Smooth muscle cell (in vitro differentiated cells): ENCODE data around the gene SPC24. TPM values are rescaled to one million over a fixed set of nuclear protein-coding genes. Genes with fewer than 3 reads are reported as not detected.

Source experiments
- DNase-seq: peaks from one replicate; lab custom pipeline; 2025; ENCODE audit not compliant: unreplicated experiment; lab: John Stamatoyannopoulos, UW
- H2AFZ ChIP-seq: fragments of 200-600 bp; sonication (generic); 2 replicates; pipeline ENCODE4 v1.6.0; 2016; ENCODE audit warnings: antibody characterized with exemption, low read depth, mild to moderate bottlenecking
- H3F3A ChIP-seq: fragments of 200-600 bp; sonication (generic); 2 replicates; pipeline ENCODE4 v1.6.0; 2017; ENCODE audit warnings: antibody characterized with exemption, low read depth
- H3K27ac ChIP-seq: fragments of 200-600 bp; sonication (generic); 2 replicates; pipeline ENCODE4 v1.5.1; 2016; ENCODE audit warnings: low read depth, mild to moderate bottlenecking
- H3K27me3 ChIP-seq: fragments of 200-600 bp; sonication (generic); 2 replicates; pipeline ENCODE4 v1.6.1; 2016; ENCODE audit warnings: low read depth, mild to moderate bottlenecking
- H3K36me3 ChIP-seq: fragments of 200-600 bp; sonication (generic); 2 replicates; pipeline ENCODE4 v1.5.1; 2016; ENCODE audit warnings: low read depth
- H3K4me1 ChIP-seq: fragments of 200-600 bp; sonication (generic); 2 replicates; pipeline ENCODE4 v1.5.1; 2016; ENCODE audit warnings: low read depth
- H3K4me2 ChIP-seq: fragments of 200-600 bp; sonication (generic); 2 replicates; pipeline ENCODE4 v1.6.0; 2016; ENCODE audit warnings: mild to moderate bottlenecking
- H3K4me3 ChIP-seq: fragments of 200-600 bp; sonication (generic); 2 replicates; pipeline ENCODE4 v1.5.1; 2016; ENCODE audit warnings: mild to moderate bottlenecking
- H3K79me2 ChIP-seq: fragments of 200-600 bp; sonication (generic); 2 replicates; pipeline ENCODE4 v1.6.0; 2016; ENCODE audit warnings: low read depth, mild to moderate bottlenecking
- H3K9ac ChIP-seq: fragments of 200-600 bp; sonication (generic); 2 replicates; pipeline ENCODE4 v1.6.0; 2016; ENCODE audit warnings: low read depth
- H3K9me3 ChIP-seq: fragments of 200-600 bp; sonication (generic); replicated peaks from 2 replicates; pipeline ENCODE4 v1.5.1; 2016; ENCODE audit warnings: low read depth
- H4K20me1 ChIP-seq: fragments of 200-600 bp; sonication (generic); 2 replicates; pipeline ENCODE4 v1.6.0; 2016; ENCODE audit warnings: low read depth
- CTCF ChIP-seq: fragments of 200-600 bp; sonication (generic); IDR thresholded peaks from 2 replicates; pipeline ENCODE4 v1.5.1; 2017; ENCODE audit warnings: borderline replicate concordance, mild to moderate bottlenecking, antibody characterized with exemption; ENCODE audit not compliant: insufficient read depth, poor library complexity, severe bottlenecking
- WGBS: methylation state at CpG from one replicate; pipeline ENCODE4 v1.1.7; 2016; ENCODE audit warnings: low lambda C conversion rate; 5-methylcytosine and 5-hydroxymethylcytosine counted together
- microRNA-seq: library from miRNA; unstranded; fragments of <30 nt; microRNA quantifications from one replicate; pipeline ENCODE4, GENCODE V29; 2016; ENCODE audit warnings: borderline number of aligned reads
- polyA plus RNA-seq: library from polyadenylated mRNA; unstranded; fragments of >200 nt; fragmentation: Nextera tagmentation; extraction: Ambion mirVana; gene quantifications from 2 replicates; pipeline ENCODE4 v1.2.1, GENCODE V29; 2016
- total RNA-seq: library from RNA; depleted of rRNA; stranded (reverse); fragments of >200 nt; gene quantifications from 2 replicates; pipeline ENCODE4 v1.2.3, GENCODE V29; 2014

The SPC24 gene
- total and polyA plus RNA-seq, 2 experiments from 2014 or later: 7.6 to 9.7 TPM

GRCh38 chr19:11096210-11096841 is 59.3 kb downstream of the SPC24 start:
- DNase-seq: no peak

More at GRCh38 chr19:11096210-11096841, 59.3 kb downstream of the SPC24 start:
- peaks cover 7% of the 10 kb centered on the region for H3F3A ChIP-seq
- H3K4me2 ChIP-seq: no peak overlapping the region
- no peak overlapping the region for H3K9ac ChIP-seq
- peaks cover 99% of the 10 kb centered on the region for H3K79me2 ChIP-seq
- H3K9me3 ChIP-seq: no peaks in the 10 kb centered on the region
- peaks cover 9% of the 10 kb centered on the region for H3K36me3 ChIP-seq
- no peak for TF ChIP-seq CTCF
- H4K20me1 ChIP-seq: peaks cover 100% of the 10 kb centered on the region
- no peaks in the 10 kb centered on the region for H3K27me3 ChIP-seq
- peaks cover 6% of the 10 kb centered on the region for H3K4me1 ChIP-seq
- H3K4me3 ChIP-seq: no peak overlapping the region
- WGBS: 90% methylated on average over 10 of the region's 10 CpGs
- H3K27ac ChIP-seq: peak overlapping the region; percentile 98
- H2AFZ ChIP-seq: no peak overlapping the region

Small RNAs within 50 kb of the gene (microRNA-seq; reads per million reads assigned to microRNA genes)
- 2.9 reads per million for gene MIR6886

Other genes starting within 250 kb of the SPC24 start
- 89.3 and 106 TPM in 2 replicates for gene YIPF2, start 227.1 kb downstream of the SPC24 start, total RNA-seq
- 89.8 and 90.6 TPM in 2 replicates for gene YIPF2, start 227.1 kb downstream of the SPC24 start, polyA plus RNA-seq
- 14.7 and 16.8 TPM in 2 replicates for gene TIMM29, start 227.0 kb downstream of the SPC24 start, total RNA-seq
- gene TIMM29, start 227.0 kb downstream of the SPC24 start, polyA plus RNA-seq: 14.9 and 25.8 TPM in 2 replicates
- 39.0 and 59.6 TPM in 2 replicates for gene SMARCA4, start 194.8 kb downstream of the SPC24 start, total RNA-seq
- 100 and 120 TPM in 2 replicates for gene SMARCA4, start 194.8 kb downstream of the SPC24 start, polyA plus RNA-seq
- gene LDLR, start 66.3 kb downstream of the SPC24 start, total RNA-seq: 115 and 138 TPM in 2 replicates
- 136 and 164 TPM in 2 replicates for gene LDLR, start 66.3 kb downstream of the SPC24 start, polyA plus RNA-seq
- gene KANK2, start 41.8 kb upstream of the SPC24 start, total RNA-seq: 28.1 and 44.1 TPM in 2 replicates
- 31.9 and 32.0 TPM in 2 replicates for gene KANK2, start 41.8 kb upstream of the SPC24 start, polyA plus RNA-seq
- gene ANGPTL8, start 83.8 kb upstream of the SPC24 start, total RNA-seq: 0.54 TPM in 1 of 2 replicates, not detected in the other
- gene ANGPTL8, start 83.8 kb upstream of the SPC24 start, polyA plus RNA-seq: 0.48 and 0.80 TPM in 2 replicates
- 13.8 and 15.3 TPM in 2 replicates for gene DOCK6, start 106.7 kb upstream of the SPC24 start, total RNA-seq
- gene DOCK6, start 106.7 kb upstream of the SPC24 start, polyA plus RNA-seq: 14.8 and 28.7 TPM in 2 replicates
- gene TSPAN16, start 140.4 kb upstream of the SPC24 start, total RNA-seq: not detected in 2 replicates
- not detected in 2 replicates for gene TSPAN16, start 140.4 kb upstream of the SPC24 start, polyA plus RNA-seq
- 11.0 and 11.9 TPM in 2 replicates for gene RAB3D, start 183.9 kb upstream of the SPC24 start, total RNA-seq
- gene RAB3D, start 183.9 kb upstream of the SPC24 start, polyA plus RNA-seq: 6.2 and 7.3 TPM in 2 replicates
- gene TMEM205, start 190.5 kb upstream of the SPC24 start, total RNA-seq: 162 and 163 TPM in 2 replicates
- 118 and 119 TPM in 2 replicates for gene TMEM205, start 190.5 kb upstream of the SPC24 start, polyA plus RNA-seq
- gene CCDC159, start 190.7 kb upstream of the SPC24 start, total RNA-seq: 17.0 and 29.4 TPM in 2 replicates
- 8.7 and 9.8 TPM in 2 replicates for gene CCDC159, start 190.7 kb upstream of the SPC24 start, polyA plus RNA-seq
- gene PLPPR2, start 199.7 kb upstream of the SPC24 start, total RNA-seq: 15.1 and 21.4 TPM in 2 replicates
- 54.0 and 67.1 TPM in 2 replicates for gene PLPPR2, start 199.7 kb upstream of the SPC24 start, polyA plus RNA-seq
- gene SWSAP1, start 218.9 kb upstream of the SPC24 start, total RNA-seq: 0.99 and 1.3 TPM in 2 replicates
- 2.7 and 2.8 TPM in 2 replicates for gene SWSAP1, start 218.9 kb upstream of the SPC24 start, polyA plus RNA-seq
- 9.9 and 11.3 TPM in 2 replicates for gene EPOR, start 228.5 kb upstream of the SPC24 start, total RNA-seq
- 24.9 and 27.4 TPM in 2 replicates for gene EPOR, start 228.5 kb upstream of the SPC24 start, polyA plus RNA-seq